T-cell (primary cell): Measurements from ENCODE around the gene CD247. TPM values are rescaled to one million over a fixed set of nuclear protein-coding genes. Genes with fewer than 3 reads are reported as not detected.

Source experiments
- ATAC-seq, 4 experiments: fragments of 200-7000 bp in 3 of 4; fragments of 150-1000 bp in 1 of 4; cut with Tn5 transposase; replicated peaks in 1 of 4; 1 replicate in 3 of 4; 2 replicates in 1 of 4; pipeline ENCODE4 v1.10.0; 2021; ENCODE audit warnings: moderate library complexity in 3 of 4, mild to moderate bottlenecking in 2 of 4, moderate number of reproducible peaks in 1 of 4
- CTCF ChIA-PET, 2 donors: fragments of 300-600 bp; sonication (Branson Sonifier 250); formaldehyde crosslinking; loops; one replicate each; lab custom pipeline; 2022; ENCODE audit warnings: antibody characterized with exemption in 2 of 2; lab: Charles Lee
- POLR2A ChIA-PET, 2 donors: fragments of 300-600 bp; sonication (Branson Sonifier 250); formaldehyde crosslinking; loops; one replicate each; lab custom pipeline; 2022; ENCODE audit warnings: antibody characterized with exemption in 2 of 2; lab: Charles Lee
- DNase-seq, 35 experiments: peaks; one replicate each; pipeline versions ENCODE4 v3.0.0 to v3.0.0-alpha.2; 2013 to 2023
- H3K27ac ChIP-seq: one replicate; pipeline ENCODE4 v1.5.1; 2013; ENCODE audit warnings: low read length
- H3K27me3 ChIP-seq, 2 experiments: replicated peaks in 1 of 2; 1 replicate in 1 of 2; 2 replicates in 1 of 2; pipeline versions ENCODE4 v1.6.1 to v1.7.0; 2013; ENCODE audit warnings: low read length in 1 of 2, mixed read lengths in 1 of 2; ENCODE audit not compliant: control insufficient read depth in 2 of 2, insufficient read depth in 2 of 2; ENCODE audit errors: extremely low read depth in 1 of 2
- H3K36me3 ChIP-seq, 2 donors: 1 replicate in 1 of 2; 2 replicates in 1 of 2; pipeline versions ENCODE4 v1.6.1 to v1.7.0; 2013; ENCODE audit warnings: low read length in 1 of 2; ENCODE audit not compliant: control insufficient read depth in 2 of 2, insufficient read depth in 1 of 2; ENCODE audit errors: extremely low read depth in 1 of 2
- H3K4me1 ChIP-seq, 2 experiments: 1 replicate in 1 of 2; 2 replicates in 1 of 2; pipeline versions ENCODE4 v1.6.1 to v1.7.0; 2013; ENCODE audit warnings: low read length in 2 of 2, mixed read lengths in 1 of 2; ENCODE audit not compliant: insufficient read depth in 2 of 2, control insufficient read depth in 1 of 2; ENCODE audit errors: extremely low read depth in 1 of 2
- H3K4me3 ChIP-seq, 2 donors: 1 replicate in 1 of 2; 2 replicates in 1 of 2; pipeline versions ENCODE4 v1.5.1 to v1.7.0; 2013; ENCODE audit warnings: mild to moderate bottlenecking in 2 of 2, low read length in 1 of 2, moderate library complexity in 1 of 2; ENCODE audit not compliant: control insufficient read depth in 1 of 2; ENCODE audit errors: extremely low read depth in 1 of 2
- H3K9me3 ChIP-seq: 2 replicates; pipeline ENCODE4 v1.7.0; 2013
- H3K27ac Mint-ChIP-seq, 2 donors: one replicate each; pipeline ENCODE4 v1.8.0; 2020 to 2021; ENCODE audit warnings: mild to moderate bottlenecking in 2 of 2, mixed read lengths in 2 of 2
- H3K27me3 Mint-ChIP-seq, 2 donors: one replicate each; pipeline ENCODE4 v1.8.0; 2021 to 2022; ENCODE audit warnings: mixed read lengths in 2 of 2
- H3K36me3 Mint-ChIP-seq: one replicate; pipeline ENCODE4 v1.8.0; 2021; ENCODE audit warnings: mixed read lengths
- H3K4me1 Mint-ChIP-seq, 3 donors: one replicate each; pipeline ENCODE4 v1.8.0; 2020 to 2022; ENCODE audit warnings: mixed read lengths in 3 of 3, mild to moderate bottlenecking in 1 of 3
- H3K4me3 Mint-ChIP-seq, 3 donors: one replicate each; pipeline ENCODE4 v1.8.0; 2020 to 2022; ENCODE audit warnings: mild to moderate bottlenecking in 3 of 3, mixed read lengths in 3 of 3, moderate library complexity in 3 of 3
- H3K9me3 Mint-ChIP-seq, 3 donors: one replicate each; pipeline ENCODE4 v1.8.0; 2020 to 2022; ENCODE audit warnings: mixed read lengths in 3 of 3
- WGBS: methylation state at CpG from one replicate; pipeline ENCODE4 v1.1.5; 2013; ENCODE audit warnings: missing lambda C conversion rate; ENCODE audit not compliant: insufficient coverage; 5-methylcytosine and 5-hydroxymethylcytosine counted together
- total RNA-seq, 35 experiments: library from RNA in 6 of 35; stranded (reverse) in 6 of 35; fragments of 120-200 nt in 1 of 35; gene quantifications; one replicate each; pipeline versions ENCODE4 v1.2.1 to v1.2.4 and lab custom pipeline; 2013 to 2026

CD247 gene
- total RNA-seq, 5 donors from 2014 or later (not counting 1 experiment from before 2014, with no cell fraction given), result 324 to 414 (median 385) TPM

DNA sequence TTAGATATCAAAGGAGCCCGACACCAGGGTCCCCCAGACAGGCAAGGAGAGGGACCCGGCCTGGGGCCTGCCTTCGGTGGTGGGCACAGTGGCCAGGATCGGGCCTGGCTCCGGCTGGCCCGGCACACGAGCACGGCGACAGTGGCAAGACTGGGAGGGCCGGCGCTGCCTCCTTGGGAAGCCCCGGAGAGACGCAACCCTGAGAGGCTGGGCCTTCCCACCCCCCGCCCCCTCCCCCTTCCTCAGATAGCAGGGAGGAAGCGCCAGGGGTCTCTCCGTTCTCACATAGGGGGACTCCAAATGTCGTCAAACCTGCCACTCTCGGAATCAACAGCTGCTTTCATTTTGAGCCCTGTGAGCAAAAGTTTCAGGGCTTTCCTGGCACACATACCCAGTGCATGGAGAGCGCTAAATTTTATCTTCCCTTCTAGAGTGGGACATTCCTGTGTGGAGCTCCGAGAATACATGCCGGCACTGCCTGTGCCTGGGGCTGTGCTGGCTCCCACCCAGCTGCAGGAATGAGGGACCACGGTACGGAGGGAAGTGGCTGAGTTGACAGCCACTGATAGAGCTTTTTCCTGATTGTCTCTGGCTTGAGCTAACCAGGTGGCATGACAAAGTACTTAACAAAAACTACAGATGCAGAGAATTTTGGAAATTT is 62.4 kb downstream of the CD247 start:
- H3K9me3 ChIP-seq, result no peaks in the 10 kb centered on the region
- Mint-ChIP-seq H3K9me3 (no peaks in the 10 kb centered on the region), H3K4me1 (peaks cover 67 to 77% (median 73%) of the 10 kb centered on the region in 3 donors), H3K4me3 (peak overlapping the region; percentile 79 to 90 (median 80)), H3K36me3 (peaks cover 11% of the 10 kb centered on the region), H3K27ac (peak overlapping the region; percentile 88), H3K27me3 (no peaks in the 10 kb centered on the region)
- peak; percentile 8 to 64 (median 18) for ATAC-seq
- peak overlapping the region; percentile 68 for H3K4me3 ChIP-seq
- H3K36me3 ChIP-seq, result peaks cover 5 to 27% of the 10 kb centered on the region in 2 donors
- DNase-seq, result peak in 29 of 35 experiments; percentile 41 to 86 (median 67)
- CTCF ChIA-PET, result interaction anchor here (0.5 to 2.7 kb wide), 16 partner anchors 8 to 236 kb away, joined by 3 to 12 read pairs (median 4); partner anchors contain the start of genes CD247 (in 1 of the 2) and CREG1 (in 1 of the 2)
- WGBS, result 3% methylated on average over 17 of the region's 23 CpGs
- peak overlapping the region; percentile 96 for H3K27ac ChIP-seq
- H3K4me1 ChIP-seq, result peaks cover 49 to 82% of the 10 kb centered on the region in 2 experiments
- POLR2A ChIA-PET, result interaction anchor here (0.6 to 1.6 kb wide), 11 partner anchors 8 to 58 kb away, joined by 3 to 12 read pairs (median 4); no protein-coding TSS in a partner anchor
- H3K27me3 ChIP-seq, result no peaks in the 10 kb centered on the region

GRCh38 chr1:167454894-167455785 is 63.2 kb downstream of the CD247 start:
- H3K27ac Mint-ChIP-seq, result peak overlapping the region; percentile 61 to 97
- H3K4me1 ChIP-seq, result peaks cover 53 to 82% of the 10 kb centered on the region in 2 experiments

GRCh38 chr1:167454304-167454893 is 63.9 kb downstream of the CD247 start:
- Histone ChIP-seq H3K9me3 (no peaks in the 10 kb centered on the region), H3K4me1 (peaks cover 49 to 86% of the 10 kb centered on the region in 2 experiments), H3K27ac (peak overlapping the region; percentile 96), H3K4me3 (peak overlapping the region; percentile 68 to 76), H3K27me3 (no peaks in the 10 kb centered on the region), H3K36me3 (peaks cover 5 to 17% of the 10 kb centered on the region in 2 donors)
- Mint-ChIP-seq H3K4me1 (peaks cover 72 to 74% (median 73%) of the 10 kb centered on the region in 3 donors), H3K36me3 (peaks cover 8% of the 10 kb centered on the region), H3K4me3 (peak overlapping the region; percentile 79 to 90 (median 81)), H3K9me3 (no peaks in the 10 kb centered on the region), H3K27ac (peak overlapping the region; percentile 93 to 97), H3K27me3 (no peaks in the 10 kb centered on the region)
- 25% methylated on average over 14 of the region's 19 CpGs for WGBS
- ChIA-PET CTCF (interaction anchor here (0.5 to 2.2 kb wide), 9 partner anchors 10 to 232 kb away, joined by 3 to 10 read pairs (median 3); partner anchors contain the start of gene CREG1 (in 1 of the 2)), POLR2A (interaction anchor here (0.7 to 1.5 kb wide), 4 partner anchors 24 to 34 kb away, joined by 3 to 4 read pairs (median 4); no protein-coding TSS in a partner anchor)
- ATAC-seq (no peak), DNase-seq (peak in 1 of 35 experiments; percentile 58)

More at GRCh38 chr1:167454894-167455785, 63.2 kb downstream of the CD247 start:
- Histone ChIP-seq H3K27me3 (no peaks in the 10 kb centered on the region), H3K4me3 (peak overlapping the region; percentile 68 to 76), H3K27ac (peak overlapping the region; percentile 96), H3K36me3 (peaks cover 5 to 20% of the 10 kb centered on the region in 2 donors), H3K9me3 (no peaks in the 10 kb centered on the region)
- POLR2A ChIA-PET, result interaction anchor here (0.6 to 1.5 kb wide), 11 partner anchors 8 to 52 kb away, joined by 3 to 12 read pairs (median 3); no protein-coding TSS in a partner anchor
- Mint-ChIP-seq H3K4me1 (peaks cover 71 to 77% (median 74%) of the 10 kb centered on the region in 3 donors), H3K36me3 (peaks cover 11% of the 10 kb centered on the region), H3K4me3 (peak overlapping the region; percentile 79 to 90 (median 81)), H3K27me3 (no peaks in the 10 kb centered on the region), H3K9me3 (no peaks in the 10 kb centered on the region)
- ATAC-seq, result peak; percentile 68 to 79 (median 76)
- CTCF ChIA-PET, result interaction anchor here (0.6 to 2.7 kb wide), 16 partner anchors 8 to 261 kb away, joined by 3 to 12 read pairs (median 4); partner anchors contain the start of genes CD247 (in 1 of the 2) and CREG1 (in 1 of the 2)
- WGBS, result under 1% methylated on average over 85 of the region's 85 CpGs
- DNase-seq, result peak; percentile 58 to 91 (median 82)

- H3K9me3 ChIP-seq, result no peaks in the 10 kb centered on the region
- peaks cover 48 to 90% of the 10 kb centered on the region in 2 experiments for H3K4me1 ChIP-seq
- peak overlapping the region; percentile 96 for H3K27ac ChIP-seq
- peaks cover 3% of the 10 kb centered on the region for H3K36me3 Mint-ChIP-seq
- DNase-seq, result peak in 1 of 35 experiments; percentile 50
- peaks cover 77 to 79% (median 77%) of the 10 kb centered on the region in 3 donors for H3K4me1 Mint-ChIP-seq
- ChIA-PET POLR2A (interaction anchor here (0.7 to 1.5 kb wide), 4 partner anchors 10 to 224 kb away, joined by 3 to 8 read pairs (median 3); partner anchors contain the start of gene CREG1 (in 1 of the 2)), CTCF (interaction anchor here in 1 of 2 donors (1.1 to 1.8 kb wide), 2 partner anchors 9 to 206 kb away, joined by 3 to 4 read pairs; no protein-coding TSS in a partner anchor)
- H3K27me3 Mint-ChIP-seq, result no peaks in the 10 kb centered on the region
- H3K27me3 ChIP-seq, result no peaks in the 10 kb centered on the region
- H3K9me3 Mint-ChIP-seq, result no peaks in the 10 kb centered on the region
- peak overlapping the region; percentile 89 to 97 for H3K27ac Mint-ChIP-seq
- WGBS, result 13% methylated on average over 4 of the region's 6 CpGs
- peak overlapping the region in 1 of 2 donors; percentile 4 for H3K4me3 ChIP-seq
- H3K36me3 ChIP-seq, result peaks cover under 1 to 14% of the 10 kb centered on the region in 2 donors
- H3K4me3 Mint-ChIP-seq, result peak overlapping the region; percentile 53 to 72 (median 70)
- no peak for ATAC-seq
These were observed 65.2 kb downstream of the CD247 start for GRCh38 chr1:167453123-167453522.

DNA sequence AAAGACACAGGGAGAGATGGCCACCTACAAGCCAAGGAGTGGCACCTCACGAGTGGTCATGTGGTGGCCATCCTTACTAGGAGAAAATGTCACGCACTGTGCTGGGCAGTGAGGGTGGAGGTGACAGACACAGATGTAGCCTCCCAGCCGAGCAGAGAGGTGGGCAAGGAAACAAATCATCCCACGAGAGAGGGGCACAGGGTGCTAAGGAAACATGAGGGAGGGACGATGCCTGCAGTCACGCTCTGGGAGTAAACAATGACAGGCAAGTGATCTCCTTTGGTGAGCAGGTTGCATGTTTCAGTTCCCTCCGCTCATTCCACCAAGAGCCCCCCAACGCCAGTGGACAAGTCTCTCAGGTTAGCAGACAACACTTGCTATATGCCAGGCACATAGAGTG is 65.8 kb downstream of the CD247 start:
- no peaks in the 10 kb centered on the region for H3K9me3 ChIP-seq
- H3K27me3 Mint-ChIP-seq, result no peaks in the 10 kb centered on the region
- ChIA-PET POLR2A (interaction anchor here (0.7 to 0.8 kb wide), 2 partner anchors 10 to 101 kb away, joined by 3 to 8 read pairs; partner anchors contain the start of gene CREG1 (in 1 of the 2)), CTCF (interaction anchor here in 1 of 2 donors (0.7 kb wide), 1 partner anchor 23 kb away, joined by 3 read pairs; no protein-coding TSS in a partner anchor)
- 47% methylated on average over 6 of the region's 8 CpGs for WGBS
- no peak overlapping the region for H3K4me3 ChIP-seq
- H3K9me3 Mint-ChIP-seq, result no peaks in the 10 kb centered on the region
- H3K36me3 ChIP-seq, result peaks cover 0 to 7% of the 10 kb centered on the region in 2 donors
- H3K27me3 ChIP-seq, result no peaks in the 10 kb centered on the region
- ATAC-seq (no peak), DNase-seq (no peak)
- peaks cover 44 to 92% of the 10 kb centered on the region in 2 experiments for H3K4me1 ChIP-seq
- H3K27ac ChIP-seq, result peak overlapping the region; percentile 96
- peak overlapping the region; percentile 96 to 97 for H3K27ac Mint-ChIP-seq
- peaks cover under 1% of the 10 kb centered on the region for H3K36me3 Mint-ChIP-seq
- peaks cover 77 to 79% (median 77%) of the 10 kb centered on the region in 3 donors for H3K4me1 Mint-ChIP-seq
- H3K4me3 Mint-ChIP-seq, result peak overlapping the region; percentile 54 to 72 (median 69)
